ENCODE data around the gene UBC.
"Not testable (repeated sequence)": the region's sequence is repeated elsewhere in the genome, so short reads cannot be mapped to it uniquely, and the experiment has no call there.

UBC gene

GRCh38 chr12:124893792-124894516, 20.5 kb downstream of the UBC start:
- no peak for DNase-seq (ENCODE audit: low read depth)

GRCh38 chr12:124888260-124888659, 26.2 kb downstream of the UBC start:
- TF ChIP-seq CTCF (conservative IDR thresholded peaks at IDR 0.05; ENCODE audit: low read depth, low read length) = no peak
- H3K4me3 ChIP-seq (ENCODE audit: low read length) = no peak overlapping the region

More at GRCh38 chr12:124893792-124894516, 20.5 kb downstream of the UBC start:
- TF ChIP-seq CTCF (conservative IDR thresholded peaks at IDR 0.05; ENCODE audit: low read depth, low read length) = no peak
- H3K4me3 ChIP-seq (ENCODE audit: low read length) = no peak overlapping the region

GRCh38 chr12:124887766-124888165, 26.7 kb downstream of the UBC start:
- DNase-seq (ENCODE audit: low read depth); H3K4me3 ChIP-seq (ENCODE audit: low read length): not testable (repeated sequence)

More at GRCh38 chr12:124888260-124888659, 26.2 kb downstream of the UBC start:
- no peak for DNase-seq (ENCODE audit: low read depth)

GRCh38 chr12:124884587-124885438, 29.6 kb downstream of the UBC start:
- DNase-seq (ENCODE audit: low read depth) = no peak
- H3K4me3 ChIP-seq (ENCODE audit: low read length) = no peak overlapping the region
- no peak for TF ChIP-seq CTCF (conservative IDR thresholded peaks at IDR 0.05; ENCODE audit: low read depth, low read length)

- DNase-seq (ENCODE audit: low read depth) = no peak
- no peak overlapping the region for H3K4me3 ChIP-seq (ENCODE audit: low read length)
- TF ChIP-seq CTCF (conservative IDR thresholded peaks at IDR 0.05; ENCODE audit: low read depth, low read length) = no peak
Observed at GRCh38 chr12:124883263-124884130, 31.0 kb downstream of the UBC start.

- no peak overlapping the region for H3K4me3 ChIP-seq (ENCODE audit: low read length)
- no peak for DNase-seq (ENCODE audit: low read depth)
- TF ChIP-seq CTCF (conservative IDR thresholded peaks at IDR 0.05; ENCODE audit: low read depth, low read length) = no peak
Observed at GRCh38 chr12:124881123-124881522, 33.3 kb downstream of the UBC start.

- not testable (repeated sequence) for DNase-seq (ENCODE audit: low read depth); H3K4me3 ChIP-seq (ENCODE audit: low read length)
Observed at GRCh38 chr12:124880335-124880734, 34.1 kb downstream of the UBC start.
